Measurements from ENCODE around the gene ZNF184. TPM values are rescaled to one million over a fixed set of nuclear protein-coding genes. Genes with fewer than 3 reads are reported as not detected.

The ZNF184 gene
- total and polyA plus RNA-seq, 2 donors (not counting 1 experiment from before 2014, with no cell fraction given) = 5.2 to 9.4 TPM

DNA sequence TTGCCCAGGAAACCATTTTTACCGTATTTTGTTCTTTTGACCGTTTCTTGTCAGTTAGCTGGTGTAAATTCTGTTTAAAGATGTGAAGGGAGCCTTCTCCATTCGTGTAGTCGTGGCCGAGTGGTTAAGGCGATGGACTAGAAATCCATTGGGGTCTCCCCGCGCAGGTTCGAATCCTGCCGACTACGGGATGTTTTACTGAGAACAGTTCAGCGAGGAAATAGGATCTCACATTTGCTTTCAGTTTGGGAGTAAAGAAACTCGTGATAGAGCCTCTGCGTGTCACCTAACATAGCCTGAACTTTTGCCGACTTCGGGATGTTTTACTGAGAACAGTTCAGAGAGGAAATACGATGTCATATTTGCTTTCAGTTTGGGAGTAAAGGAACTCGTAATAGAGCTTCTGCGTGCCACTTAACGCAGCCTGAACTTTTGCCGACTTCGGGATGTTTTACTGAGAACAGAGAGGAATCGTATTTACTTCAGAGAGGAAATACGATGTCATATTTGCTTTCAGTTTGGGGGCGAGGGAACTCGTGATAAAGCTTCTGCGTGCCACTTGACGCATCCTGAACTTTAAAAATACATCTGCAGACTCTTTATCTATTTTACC, 5.9 kb upstream of the ZNF184 start:
- no peaks in the 10 kb centered on the region for H3K79me2 ChIP-seq (ENCODE audit: control insufficient read depth, insufficient read depth, low read length)
- H3K4me3 ChIP-seq (replicated peaks in 1 of 4; ENCODE audit: control extremely low read depth in 1 of 4, insufficient read depth in 1 of 4, low read depth in 3 of 4, low read length in 4 of 4) = peak overlapping the region; percentile 79 to 97 (median 93)
- H3K27me3 ChIP-seq (ENCODE audit: control insufficient read depth, insufficient read depth, low read length) = no peaks in the 10 kb centered on the region
- peak; percentile 89 to 96 for DNase-seq (ENCODE audit: low read depth in 2 of 2)
- H2AFZ ChIP-seq (ENCODE audit: low read length) = peak overlapping the region; percentile 93
- no peaks in the 10 kb centered on the region for H3K36me3 ChIP-seq (ENCODE audit: control insufficient read depth, insufficient read depth, low read length)
- no peaks in the 10 kb centered on the region for H3K4me1 ChIP-seq (ENCODE audit: control insufficient read depth, extremely low read depth, insufficient read depth, low read length)
- H3K9me3 ChIP-seq (ENCODE audit: control insufficient read depth, insufficient read depth, low read depth, low read length) = no peaks in the 10 kb centered on the region
- H3K4me2 ChIP-seq (ENCODE audit: extremely low read depth, insufficient read depth, low read length) = peak overlapping the region; percentile 93
- peak overlapping the region; percentile 98 for H3K27ac ChIP-seq (ENCODE audit: insufficient read depth, low read length)
- no peak for TF ChIP-seq EZH2 (IDR thresholded peaks at IDR 0.05; ENCODE audit: low read length, missing control alignments)
- peak overlapping the region; percentile 83 for H3K9ac ChIP-seq (ENCODE audit: insufficient read depth, low read length)
- H4K20me1 ChIP-seq (ENCODE audit: control insufficient read depth, extremely low read depth, insufficient read depth, low read length) = no peaks in the 10 kb centered on the region

- no peaks in the 10 kb centered on the region for H3K9me3 ChIP-seq (ENCODE audit: control insufficient read depth, insufficient read depth, low read depth, low read length)
- no peaks in the 10 kb centered on the region for H3K27me3 ChIP-seq (ENCODE audit: control insufficient read depth, insufficient read depth, low read length)
- no peak for TF ChIP-seq EZH2 (IDR thresholded peaks at IDR 0.05; ENCODE audit: low read length, missing control alignments)
- TF ChIP-seq, protein P1, sequence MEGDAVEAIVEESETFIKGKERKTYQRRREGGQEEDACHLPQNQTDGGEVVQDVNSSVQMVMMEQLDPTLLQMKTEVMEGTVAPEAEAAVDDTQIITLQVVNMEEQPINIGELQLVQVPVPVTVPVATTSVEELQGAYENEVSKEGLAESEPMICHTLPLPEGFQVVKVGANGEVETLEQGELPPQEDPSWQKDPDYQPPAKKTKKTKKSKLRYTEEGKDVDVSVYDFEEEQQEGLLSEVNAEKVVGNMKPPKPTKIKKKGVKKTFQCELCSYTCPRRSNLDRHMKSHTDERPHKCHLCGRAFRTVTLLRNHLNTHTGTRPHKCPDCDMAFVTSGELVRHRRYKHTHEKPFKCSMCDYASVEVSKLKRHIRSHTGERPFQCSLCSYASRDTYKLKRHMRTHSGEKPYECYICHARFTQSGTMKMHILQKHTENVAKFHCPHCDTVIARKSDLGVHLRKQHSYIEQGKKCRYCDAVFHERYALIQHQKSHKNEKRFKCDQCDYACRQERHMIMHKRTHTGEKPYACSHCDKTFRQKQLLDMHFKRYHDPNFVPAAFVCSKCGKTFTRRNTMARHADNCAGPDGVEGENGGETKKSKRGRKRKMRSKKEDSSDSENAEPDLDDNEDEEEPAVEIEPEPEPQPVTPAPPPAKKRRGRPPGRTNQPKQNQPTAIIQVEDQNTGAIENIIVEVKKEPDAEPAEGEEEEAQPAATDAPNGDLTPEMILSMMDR (conservative IDR thresholded peaks at IDR 0.05 in 1 of 2, IDR thresholded peaks at IDR 0.05 in 1 of 2; ENCODE audit: low read depth in 1 of 2, low read length in 2 of 2) = no peak
- H3K79me2 ChIP-seq (ENCODE audit: control insufficient read depth, insufficient read depth, low read length) = no peaks in the 10 kb centered on the region
- H4K20me1 ChIP-seq (ENCODE audit: control insufficient read depth, extremely low read depth, insufficient read depth, low read length) = no peaks in the 10 kb centered on the region
- no peaks in the 10 kb centered on the region for H3K4me1 ChIP-seq (ENCODE audit: control insufficient read depth, extremely low read depth, insufficient read depth, low read length)
- H2AFZ ChIP-seq (ENCODE audit: low read length) = peak overlapping the region; percentile 65
- H3K36me3 ChIP-seq (ENCODE audit: control insufficient read depth, insufficient read depth, low read length) = no peaks in the 10 kb centered on the region
- peak overlapping the region; percentile 28 for H3K9ac ChIP-seq (ENCODE audit: insufficient read depth, low read length)
- peak; percentile 29 to 43 for DNase-seq (ENCODE audit: low read depth in 2 of 2)
- peak overlapping the region; percentile 79 to 97 (median 93) for H3K4me3 ChIP-seq (replicated peaks in 1 of 4; ENCODE audit: control extremely low read depth in 1 of 4, insufficient read depth in 1 of 4, low read depth in 3 of 4, low read length in 4 of 4)
- peak overlapping the region; percentile 93 for H3K4me2 ChIP-seq (ENCODE audit: extremely low read depth, insufficient read depth, low read length)
- H3K27ac ChIP-seq (ENCODE audit: insufficient read depth, low read length) = peak overlapping the region; percentile 98
Measured at GRCh38 chr6:27478141-27478705, 5.3 kb upstream of the ZNF184 start.

- Histone ChIP-seq H3K36me3 (ENCODE audit: control insufficient read depth, insufficient read depth, low read length) (no peaks in the 10 kb centered on the region), H3K27me3 (ENCODE audit: control insufficient read depth, insufficient read depth, low read length) (no peaks in the 10 kb centered on the region), H3K9me3 (ENCODE audit: control insufficient read depth, insufficient read depth, low read depth, low read length) (no peaks in the 10 kb centered on the region), H2AFZ (ENCODE audit: low read length) (peak overlapping the region; percentile 65), H4K20me1 (ENCODE audit: control insufficient read depth, extremely low read depth, insufficient read depth, low read length) (no peaks in the 10 kb centered on the region), H3K4me2 (ENCODE audit: extremely low read depth, insufficient read depth, low read length) (peak overlapping the region; percentile 93), H3K4me1 (ENCODE audit: control insufficient read depth, extremely low read depth, insufficient read depth, low read length) (no peaks in the 10 kb centered on the region), H3K79me2 (ENCODE audit: control insufficient read depth, insufficient read depth, low read length) (no peaks in the 10 kb centered on the region), H3K9ac (ENCODE audit: insufficient read depth, low read length) (no peak overlapping the region), H3K4me3 (replicated peaks in 1 of 4; ENCODE audit: control extremely low read depth in 1 of 4, insufficient read depth in 1 of 4, low read depth in 3 of 4, low read length in 4 of 4) (peak overlapping the region; percentile 79 to 97 (median 93)), H3K27ac (ENCODE audit: insufficient read depth, low read length) (peak overlapping the region; percentile 98)
- TF ChIP-seq EZH2 (IDR thresholded peaks at IDR 0.05; ENCODE audit: low read length, missing control alignments) = no peak
- TF ChIP-seq, protein P1 (conservative IDR thresholded peaks at IDR 0.05 in 1 of 2, IDR thresholded peaks at IDR 0.05 in 1 of 2; ENCODE audit: low read depth in 1 of 2, low read length in 2 of 2) = no peak
- no peak for DNase-seq (ENCODE audit: low read depth in 2 of 2)
Measured at GRCh38 chr6:27477318-27478013, 4.6 kb upstream of the ZNF184 start.
